GM12872 (cell line): Measurements from ENCODE around the gene DIP2C.

Experiments
- TF ChIP-seq, protein P1 (sequence below): IDR thresholded peaks from 3 replicates; pipeline ENCODE4 v1.5.1; 2011; ENCODE audit warnings: low read depth, mild to moderate bottlenecking, low read length, moderate library complexity; ENCODE audit not compliant: insufficient read depth

Gene DIP2C

DNA sequence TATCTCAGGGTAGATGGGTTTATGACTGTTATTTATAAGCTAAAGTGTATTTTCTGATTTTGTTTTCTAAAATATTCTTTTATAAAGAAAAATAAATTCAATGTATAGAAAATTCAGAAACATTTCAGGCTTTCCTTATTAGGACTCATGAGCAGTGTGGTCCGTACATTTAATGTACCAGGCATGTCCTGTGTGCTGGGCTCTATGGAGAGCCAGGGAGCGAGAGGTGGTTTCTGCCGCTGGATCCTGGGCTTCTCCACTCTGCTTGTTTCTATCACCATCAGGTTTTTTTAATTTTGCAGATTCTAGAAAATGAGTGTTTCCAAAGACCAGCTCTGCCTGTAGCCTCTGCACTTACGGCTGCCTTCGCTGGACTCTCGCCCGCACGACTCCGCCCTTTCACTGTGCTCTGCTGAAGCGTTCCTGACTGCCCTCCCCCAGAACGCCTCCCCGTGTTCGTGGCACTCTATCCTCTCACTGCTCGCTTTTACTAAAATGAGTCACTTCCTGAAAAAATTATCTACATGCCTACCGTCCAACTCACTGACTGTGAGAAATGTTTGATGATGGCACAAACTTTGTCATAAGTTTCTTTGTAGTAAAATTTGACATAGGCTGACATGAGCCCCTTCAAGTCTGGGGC is 365.7 kb downstream of the DIP2C start:
- TF ChIP-seq, protein P1, sequence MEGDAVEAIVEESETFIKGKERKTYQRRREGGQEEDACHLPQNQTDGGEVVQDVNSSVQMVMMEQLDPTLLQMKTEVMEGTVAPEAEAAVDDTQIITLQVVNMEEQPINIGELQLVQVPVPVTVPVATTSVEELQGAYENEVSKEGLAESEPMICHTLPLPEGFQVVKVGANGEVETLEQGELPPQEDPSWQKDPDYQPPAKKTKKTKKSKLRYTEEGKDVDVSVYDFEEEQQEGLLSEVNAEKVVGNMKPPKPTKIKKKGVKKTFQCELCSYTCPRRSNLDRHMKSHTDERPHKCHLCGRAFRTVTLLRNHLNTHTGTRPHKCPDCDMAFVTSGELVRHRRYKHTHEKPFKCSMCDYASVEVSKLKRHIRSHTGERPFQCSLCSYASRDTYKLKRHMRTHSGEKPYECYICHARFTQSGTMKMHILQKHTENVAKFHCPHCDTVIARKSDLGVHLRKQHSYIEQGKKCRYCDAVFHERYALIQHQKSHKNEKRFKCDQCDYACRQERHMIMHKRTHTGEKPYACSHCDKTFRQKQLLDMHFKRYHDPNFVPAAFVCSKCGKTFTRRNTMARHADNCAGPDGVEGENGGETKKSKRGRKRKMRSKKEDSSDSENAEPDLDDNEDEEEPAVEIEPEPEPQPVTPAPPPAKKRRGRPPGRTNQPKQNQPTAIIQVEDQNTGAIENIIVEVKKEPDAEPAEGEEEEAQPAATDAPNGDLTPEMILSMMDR: no peak

DNA sequence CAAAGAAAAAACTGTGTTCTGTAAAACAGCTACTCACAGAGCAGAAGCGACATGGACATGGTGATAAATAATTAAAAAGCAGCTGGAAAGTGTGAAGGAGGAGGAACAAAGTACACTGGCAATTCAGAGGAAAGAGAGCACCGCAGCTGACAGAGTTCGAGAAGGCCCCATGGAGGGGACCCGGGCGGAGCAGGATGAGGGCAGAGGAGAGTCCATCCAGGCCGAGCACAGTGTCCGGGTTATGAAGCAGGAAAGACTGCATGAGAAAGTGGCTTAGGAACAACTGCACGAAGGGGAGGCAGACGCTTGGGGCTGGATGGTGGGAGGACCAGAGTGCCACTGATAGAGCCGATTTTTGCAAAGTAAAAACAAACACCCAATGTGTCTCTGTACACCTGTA is 368.7 kb downstream of the DIP2C start:
- TF ChIP-seq, protein P1: no peak

DNA sequence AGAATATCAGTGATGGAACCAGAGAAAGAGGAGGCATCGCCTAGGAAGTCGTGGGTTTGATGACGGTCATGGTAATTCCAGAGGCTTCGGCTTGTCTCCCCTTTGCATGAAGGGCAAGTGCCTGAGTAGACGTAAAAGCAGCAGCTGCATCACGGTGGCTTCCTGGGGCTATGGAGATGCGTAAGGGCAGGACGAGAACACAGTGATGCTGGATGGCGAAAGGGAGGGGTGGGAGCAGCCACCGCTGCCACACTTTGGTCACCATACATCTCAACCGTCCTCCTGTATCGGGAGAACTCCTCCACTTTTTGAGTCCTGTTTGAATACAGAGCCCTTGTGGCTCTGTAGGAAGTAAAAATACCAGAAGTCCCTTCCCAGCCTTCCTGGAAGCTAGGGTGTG is 371.5 kb downstream of the DIP2C start:
- TF ChIP-seq, protein P1: no peak

DNA sequence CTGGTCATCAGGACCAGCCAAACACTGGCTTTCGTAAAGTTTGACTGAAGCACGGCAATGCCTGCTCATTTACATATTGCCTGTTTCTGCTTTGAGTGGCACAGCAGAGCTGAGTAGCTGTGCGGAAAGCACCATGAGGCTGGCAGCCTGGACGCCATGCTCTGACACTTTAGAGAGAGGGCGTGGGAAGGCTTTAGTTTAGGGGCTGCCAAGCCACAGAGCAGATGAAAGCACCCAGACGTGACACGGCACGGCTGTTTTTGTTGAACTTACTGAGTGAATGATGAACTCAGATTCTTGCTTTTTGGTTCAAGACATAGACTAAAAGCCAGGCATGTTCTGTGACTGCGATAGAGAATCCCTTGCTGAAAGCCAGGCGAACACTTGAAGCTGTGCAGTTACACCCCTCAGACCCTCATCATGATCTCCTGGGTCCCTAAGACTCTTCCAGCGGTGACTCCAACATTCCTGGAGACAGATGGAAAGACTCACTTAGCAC is 372.1 kb downstream of the DIP2C start:
- TF ChIP-seq, protein P1: no peak

DNA sequence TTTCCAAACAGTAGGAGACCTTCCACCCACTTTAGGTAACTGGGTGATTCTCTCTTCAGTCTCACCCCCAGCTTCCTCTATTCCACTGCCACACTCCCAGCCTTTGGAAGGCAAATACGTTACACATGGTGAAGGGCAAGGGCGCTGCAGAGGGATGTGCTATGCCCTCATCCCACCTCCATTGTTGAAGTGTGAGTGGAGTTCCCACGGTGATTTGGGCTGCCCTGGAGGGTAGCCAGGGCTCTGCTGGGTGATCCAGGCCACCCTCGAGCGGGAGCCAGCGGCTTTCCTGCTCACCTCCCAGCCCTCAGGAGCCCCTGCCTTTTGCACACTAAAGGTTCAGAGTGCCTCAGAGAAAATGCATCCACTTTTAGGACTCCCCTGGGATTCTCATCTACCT is 373.1 kb downstream of the DIP2C start:
- TF ChIP-seq, protein P1: no peak

DNA sequence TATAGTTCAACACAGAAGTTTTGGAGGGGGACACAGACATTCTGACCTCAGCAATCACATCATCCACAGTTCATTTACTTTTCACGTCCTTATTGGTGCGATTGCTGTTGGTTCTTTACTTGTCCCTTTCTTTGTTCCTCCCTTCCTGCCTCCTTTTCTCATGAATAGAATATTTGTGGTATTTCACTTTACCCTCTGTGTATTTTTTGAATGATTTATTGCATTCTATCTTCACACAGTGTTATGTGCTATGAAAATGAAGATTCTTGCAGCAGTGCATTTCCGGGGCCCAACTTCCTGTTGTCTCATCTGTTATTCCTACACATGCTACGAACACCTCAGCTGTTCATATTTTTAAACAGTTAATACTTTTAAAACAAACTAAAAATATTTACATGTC is 374.6 kb downstream of the DIP2C start:
- TF ChIP-seq, protein P1: no peak

DNA sequence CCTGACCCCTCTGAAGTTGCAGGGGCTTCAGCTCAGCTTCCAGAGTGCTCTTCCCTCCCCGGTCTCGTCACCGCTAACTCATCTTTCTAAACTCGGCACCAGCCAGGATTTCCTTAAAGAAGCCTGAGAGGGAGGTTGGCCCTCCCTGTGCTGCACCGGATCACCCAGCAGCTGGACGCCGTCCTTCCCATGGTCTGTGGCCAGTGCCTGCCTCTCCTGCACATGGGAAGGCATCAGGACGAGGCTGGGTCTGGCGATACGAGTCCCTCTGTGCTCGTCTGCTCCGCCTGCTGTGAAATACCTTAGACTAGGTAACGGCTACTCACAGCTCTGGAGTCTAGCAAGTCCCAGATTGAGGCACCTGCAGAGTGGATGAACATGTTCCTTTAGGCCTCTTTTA is 375.1 kb downstream of the DIP2C start:
- TF ChIP-seq, protein P1: no peak
